AG10803 (cell line): ENCODE results near the gene ASB1.

Experiments
- DNase-seq: peaks from one replicate; pipeline ENCODE4 v3.0.0; 2010; ENCODE audit warnings: low read depth
- H3K4me3 ChIP-seq: 2 replicates; pipeline ENCODE4 v1.5.1; 2011; ENCODE audit warnings: mild to moderate bottlenecking, low read length, control low read depth
- TF ChIP-seq, protein P1 (sequence below): conservative IDR thresholded peaks from 2 replicates; pipeline ENCODE4 v1.5.1; 2011; ENCODE audit warnings: mild to moderate bottlenecking, low read length, control low read depth, inconsistent platforms

ASB1 gene

DNA sequence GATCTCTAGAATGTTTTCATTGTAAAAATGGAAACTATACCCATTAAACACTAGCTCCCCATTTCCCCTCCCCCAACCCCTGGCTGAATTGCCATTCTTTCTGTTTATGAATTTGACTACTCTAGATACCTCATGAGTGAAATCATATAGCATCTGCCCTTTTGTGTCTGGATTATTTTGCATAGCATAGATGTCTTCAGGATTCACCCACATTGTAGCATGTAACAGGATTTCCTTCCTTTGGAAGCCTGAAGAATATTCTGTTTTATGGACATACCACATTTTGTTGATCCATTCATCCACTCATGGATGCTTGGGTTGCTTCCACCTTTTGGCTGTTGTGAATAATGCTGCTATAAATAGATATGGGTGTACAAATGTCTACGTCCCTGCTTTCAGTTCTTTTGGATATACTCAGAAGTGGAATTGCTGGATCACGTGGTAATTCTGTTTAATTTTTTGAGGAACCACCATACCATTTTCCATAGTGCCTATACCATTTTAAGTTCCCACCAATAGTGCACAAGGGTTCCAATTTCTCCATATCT is 7.7 kb upstream of the ASB1 start:
- TF ChIP-seq, protein P1, sequence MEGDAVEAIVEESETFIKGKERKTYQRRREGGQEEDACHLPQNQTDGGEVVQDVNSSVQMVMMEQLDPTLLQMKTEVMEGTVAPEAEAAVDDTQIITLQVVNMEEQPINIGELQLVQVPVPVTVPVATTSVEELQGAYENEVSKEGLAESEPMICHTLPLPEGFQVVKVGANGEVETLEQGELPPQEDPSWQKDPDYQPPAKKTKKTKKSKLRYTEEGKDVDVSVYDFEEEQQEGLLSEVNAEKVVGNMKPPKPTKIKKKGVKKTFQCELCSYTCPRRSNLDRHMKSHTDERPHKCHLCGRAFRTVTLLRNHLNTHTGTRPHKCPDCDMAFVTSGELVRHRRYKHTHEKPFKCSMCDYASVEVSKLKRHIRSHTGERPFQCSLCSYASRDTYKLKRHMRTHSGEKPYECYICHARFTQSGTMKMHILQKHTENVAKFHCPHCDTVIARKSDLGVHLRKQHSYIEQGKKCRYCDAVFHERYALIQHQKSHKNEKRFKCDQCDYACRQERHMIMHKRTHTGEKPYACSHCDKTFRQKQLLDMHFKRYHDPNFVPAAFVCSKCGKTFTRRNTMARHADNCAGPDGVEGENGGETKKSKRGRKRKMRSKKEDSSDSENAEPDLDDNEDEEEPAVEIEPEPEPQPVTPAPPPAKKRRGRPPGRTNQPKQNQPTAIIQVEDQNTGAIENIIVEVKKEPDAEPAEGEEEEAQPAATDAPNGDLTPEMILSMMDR, result no peak
- H3K4me3 ChIP-seq, result no peak overlapping the region
- DNase-seq, result no peak

DNA sequence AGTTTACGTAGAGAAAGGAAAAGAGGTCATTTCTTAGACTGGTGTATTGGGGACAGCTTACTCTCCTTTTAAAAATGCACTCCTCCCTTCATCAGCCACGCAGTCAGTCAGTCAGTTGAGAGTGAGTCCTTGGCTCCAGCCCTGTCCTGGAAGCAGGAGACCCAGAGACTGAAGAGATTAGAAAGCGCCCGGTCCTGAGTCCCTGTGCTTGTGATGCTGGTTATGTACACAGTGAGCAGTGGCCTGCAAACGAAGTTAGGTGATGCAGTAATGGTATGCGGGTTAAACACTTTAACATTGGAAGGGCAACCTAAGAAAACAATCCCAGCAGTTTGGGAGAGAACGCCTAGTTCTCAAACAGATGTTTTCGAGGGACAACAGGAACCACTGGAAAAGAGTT is 6.3 kb upstream of the ASB1 start:
- no peak for DNase-seq
- no peak overlapping the region for H3K4me3 ChIP-seq
- TF ChIP-seq, protein P1, result no peak

DNA sequence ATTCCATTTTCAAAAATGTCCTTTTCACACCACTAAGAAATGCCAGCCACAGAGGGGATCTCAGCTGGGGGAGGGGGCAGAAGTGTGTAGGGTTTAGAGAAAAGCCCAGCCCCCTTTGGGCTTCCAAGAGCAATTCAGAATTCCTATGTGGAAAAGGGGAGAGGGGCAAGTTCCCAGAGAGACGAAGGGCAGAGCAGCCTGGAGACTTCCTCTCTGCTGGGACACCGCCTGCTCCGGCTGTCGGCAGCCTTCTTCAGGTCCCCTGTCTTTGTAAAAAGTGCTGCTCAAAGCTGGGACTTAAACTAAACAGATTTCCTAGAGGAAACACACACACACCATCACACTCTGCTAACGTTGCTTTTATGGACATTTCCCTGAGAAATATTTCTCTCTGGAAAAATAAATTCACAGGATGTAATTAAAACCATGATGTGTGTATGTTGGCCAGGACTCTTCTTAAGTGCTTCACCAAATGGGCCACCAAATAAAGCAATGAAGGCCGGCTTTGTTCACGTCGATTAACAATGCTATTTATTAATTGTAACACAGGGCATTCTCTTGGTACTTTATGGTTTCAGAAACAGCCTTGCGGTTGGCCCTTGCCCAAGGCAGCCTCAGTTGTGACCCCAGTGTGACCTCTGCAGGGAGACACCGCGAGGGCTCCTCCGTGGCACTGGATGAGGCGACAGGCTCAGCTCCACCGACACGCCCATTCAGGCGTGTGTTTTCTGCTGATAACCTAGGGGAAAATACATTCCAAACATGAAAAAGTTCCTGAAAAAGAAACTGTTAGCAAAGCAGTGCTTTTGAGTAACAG is 5.6 kb upstream of the ASB1 start:
- TF ChIP-seq, protein P1, result no peak
- H3K4me3 ChIP-seq, result no peak overlapping the region
- DNase-seq, result peak; percentile 18

DNA sequence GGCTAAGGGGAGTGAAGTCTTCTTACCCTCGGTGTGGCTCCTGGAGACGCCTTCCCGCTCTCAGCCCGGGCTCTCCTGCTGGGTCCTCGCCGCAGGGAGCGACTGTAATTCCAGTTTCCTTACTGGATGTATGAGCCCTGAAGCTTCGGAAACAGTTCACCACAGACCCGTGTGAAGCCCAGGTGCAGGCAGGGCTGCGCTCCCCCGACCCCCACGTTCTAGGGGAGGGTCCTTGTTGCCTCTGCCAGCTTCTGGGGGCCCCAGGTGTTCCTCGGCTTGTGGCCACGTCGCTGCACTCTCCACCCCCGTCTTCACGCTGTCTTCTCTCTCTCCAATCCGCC is 5.1 kb upstream of the ASB1 start:
- H3K4me3 ChIP-seq, result no peak overlapping the region
- no peak for DNase-seq
- TF ChIP-seq, protein P1, result no peak

DNA sequence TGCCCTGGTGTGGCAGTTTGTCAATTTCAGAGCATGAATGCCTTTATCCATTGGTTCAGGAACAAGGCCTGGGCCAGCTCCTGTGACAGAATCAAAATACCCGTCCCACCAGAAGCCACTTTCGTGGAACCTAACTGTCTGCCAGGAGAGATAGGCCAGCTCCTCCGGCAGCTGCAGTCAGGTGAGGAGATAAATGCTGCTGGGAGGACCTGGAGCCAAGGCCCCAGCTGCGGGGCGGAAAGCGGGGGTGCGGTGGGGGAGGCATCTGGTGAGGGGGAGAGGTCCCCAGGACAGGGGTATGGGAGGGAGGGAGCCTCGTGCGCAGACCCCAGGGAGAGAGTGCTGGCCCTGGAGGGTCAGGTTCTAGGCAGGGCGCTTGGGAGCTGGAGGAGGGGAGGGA is 4.4 kb upstream of the ASB1 start:
- no peak for DNase-seq
- TF ChIP-seq, protein P1, result no peak
- no peak overlapping the region for H3K4me3 ChIP-seq

DNA sequence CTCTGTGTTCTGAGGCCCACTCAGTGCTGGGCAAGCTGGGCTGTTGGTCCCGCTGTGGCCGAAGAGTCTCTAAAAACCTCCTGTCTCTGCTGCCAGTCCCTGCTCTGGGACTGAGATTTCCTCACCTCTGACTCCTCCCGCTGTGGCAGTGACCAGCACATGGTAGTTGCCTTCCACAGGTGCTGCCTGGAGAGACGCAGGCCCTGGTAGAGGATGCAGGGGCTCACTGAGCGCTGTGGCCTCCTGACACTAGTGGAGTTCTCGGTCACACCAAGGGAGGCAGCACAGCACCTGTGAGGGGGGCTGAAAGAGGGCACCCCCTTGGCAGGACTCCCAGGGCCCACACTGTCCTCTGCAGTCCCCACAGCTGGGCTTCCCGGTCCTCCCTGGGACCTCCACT is 3.8 kb upstream of the ASB1 start:
- TF ChIP-seq, protein P1, result no peak
- no peak overlapping the region for H3K4me3 ChIP-seq
- no peak for DNase-seq
